Activated CD4-positive, alpha-beta T cell treated with anti-CD3 and anti-CD28 coated beads, Interleukin-2, amount 50 U/mL, for 24 hours (primary cell): ENCODE data around the gene SPHK1.

ENCODE experiments used
- DNase-seq, 2 donors: peaks; one replicate each; pipeline ENCODE4 v3.0.0-alpha.2; 2020; ENCODE audit warnings: low read depth in 1 of 2, low spot score in 1 of 2

SPHK1 gene

DNA sequence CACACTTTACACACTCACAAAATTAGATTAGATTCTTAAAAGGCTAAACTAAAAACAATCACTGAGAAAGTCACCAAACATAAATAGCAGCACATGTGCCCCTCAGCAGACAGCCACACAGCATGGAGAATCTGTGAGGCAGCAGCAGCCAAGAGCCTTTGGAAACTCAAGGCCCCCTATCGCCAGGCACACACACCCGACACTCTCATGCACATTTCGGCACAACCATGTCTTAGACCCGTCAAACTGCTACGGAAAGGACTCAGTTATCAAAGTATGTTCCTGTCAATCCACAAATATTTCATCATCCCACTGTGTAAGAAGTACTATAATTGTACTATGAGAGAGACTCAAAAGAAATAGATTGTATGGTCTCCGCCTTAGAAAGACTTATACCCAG, 47.6 kb downstream of the SPHK1 start:
- no peak for DNase-seq

DNA sequence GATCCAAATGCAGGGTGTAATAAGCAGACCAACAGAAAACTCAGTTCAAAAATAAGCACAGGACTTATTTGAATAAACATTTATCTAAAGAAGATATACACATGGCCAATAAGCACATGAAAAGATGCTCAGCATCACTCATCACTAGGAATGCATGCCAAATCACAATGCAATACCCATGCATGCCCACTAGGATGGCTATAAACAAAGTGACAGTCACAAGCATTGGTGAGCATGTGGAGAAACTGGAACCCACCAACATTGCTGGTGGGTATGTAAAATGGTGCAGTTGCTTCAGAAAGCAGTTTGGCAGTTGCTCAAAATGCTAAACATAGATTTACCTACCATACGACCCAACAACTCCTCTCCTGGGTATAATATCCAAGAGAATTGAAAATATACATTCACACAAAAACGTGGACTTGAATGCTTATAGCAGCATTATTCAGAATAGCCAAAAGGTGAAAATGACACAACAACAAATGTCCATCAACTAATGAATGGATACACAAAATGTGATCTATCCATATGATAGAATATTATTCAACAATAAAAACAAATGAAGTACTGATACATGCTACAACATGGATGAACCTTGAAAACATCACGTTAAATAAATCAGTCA, 48.4 kb downstream of the SPHK1 start:
- no peak for DNase-seq

DNA sequence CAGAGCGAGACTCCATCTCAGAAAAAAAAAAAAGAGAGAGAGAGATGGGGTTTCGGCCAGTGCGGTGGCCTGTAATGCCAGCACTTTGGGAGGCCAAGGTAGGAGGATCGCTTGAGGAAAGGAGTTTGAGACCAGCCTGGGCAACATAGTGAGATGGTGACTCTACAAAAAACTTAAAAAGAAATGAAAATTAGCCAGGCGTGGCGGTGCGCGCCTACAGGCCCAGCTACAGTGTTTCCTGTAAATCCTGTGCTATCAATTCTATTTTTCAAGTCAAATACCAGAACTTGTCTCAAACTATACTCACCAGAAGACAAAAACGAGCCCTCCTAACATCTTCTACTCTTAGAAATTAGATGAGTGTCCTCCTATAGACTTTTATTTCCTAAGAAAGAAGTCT, 49.3 kb downstream of the SPHK1 start:
- no peak for DNase-seq

DNA sequence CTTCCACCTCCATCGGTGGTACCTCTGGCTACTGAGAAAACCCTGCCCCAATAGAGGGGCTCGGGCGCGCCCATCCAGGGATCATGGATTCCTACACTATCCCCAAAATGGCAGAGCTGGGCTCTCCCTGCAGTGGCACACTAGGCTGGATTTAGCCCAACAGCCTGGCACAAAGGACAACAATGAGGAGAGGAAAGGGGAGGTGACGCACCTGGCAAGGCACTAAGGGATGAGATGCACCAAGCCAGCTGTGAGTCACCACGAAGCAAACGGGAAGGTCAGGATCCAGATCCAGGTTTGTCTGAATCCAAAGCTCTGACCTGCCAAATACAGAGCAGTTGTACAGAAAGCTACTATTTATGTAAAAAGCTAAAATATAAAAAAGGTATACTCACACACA, 50.5 kb downstream of the SPHK1 start:
- no peak for DNase-seq

DNA sequence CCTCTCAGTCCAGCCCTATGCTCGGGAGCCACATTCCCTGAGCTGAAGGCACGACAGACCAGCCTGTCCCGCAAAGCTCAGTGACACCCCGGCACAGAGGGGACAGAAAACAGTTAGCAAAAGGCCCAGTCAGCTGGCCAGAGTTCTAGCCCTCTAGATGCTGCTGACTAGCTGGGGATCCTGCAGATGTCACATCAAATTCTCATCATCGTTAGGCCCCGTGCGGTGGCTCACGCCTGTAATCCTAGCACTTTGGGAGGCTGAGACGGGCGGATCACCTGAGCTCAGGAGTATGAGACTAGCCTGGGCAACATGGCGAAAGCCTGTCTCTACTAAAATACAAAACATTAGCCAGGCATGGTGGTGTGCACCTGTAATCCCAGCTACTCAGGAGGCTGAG, 51.3 kb downstream of the SPHK1 start:
- no peak for DNase-seq
